Fibroblast of skin of left quadriceps (primary cell): Measurements from ENCODE around the gene PIK3C2B.
"Not testable (repeated sequence)": the region's sequence is repeated elsewhere in the genome, so short reads cannot be mapped to it uniquely, and the experiment has no call there.

ENCODE experiments used
- DNase-seq, 2 experiments: peaks; one replicate each; pipeline ENCODE4 v3.0.0-alpha.2; 2013; ENCODE audit warnings: low read depth in 2 of 2

PIK3C2B gene

DNA sequence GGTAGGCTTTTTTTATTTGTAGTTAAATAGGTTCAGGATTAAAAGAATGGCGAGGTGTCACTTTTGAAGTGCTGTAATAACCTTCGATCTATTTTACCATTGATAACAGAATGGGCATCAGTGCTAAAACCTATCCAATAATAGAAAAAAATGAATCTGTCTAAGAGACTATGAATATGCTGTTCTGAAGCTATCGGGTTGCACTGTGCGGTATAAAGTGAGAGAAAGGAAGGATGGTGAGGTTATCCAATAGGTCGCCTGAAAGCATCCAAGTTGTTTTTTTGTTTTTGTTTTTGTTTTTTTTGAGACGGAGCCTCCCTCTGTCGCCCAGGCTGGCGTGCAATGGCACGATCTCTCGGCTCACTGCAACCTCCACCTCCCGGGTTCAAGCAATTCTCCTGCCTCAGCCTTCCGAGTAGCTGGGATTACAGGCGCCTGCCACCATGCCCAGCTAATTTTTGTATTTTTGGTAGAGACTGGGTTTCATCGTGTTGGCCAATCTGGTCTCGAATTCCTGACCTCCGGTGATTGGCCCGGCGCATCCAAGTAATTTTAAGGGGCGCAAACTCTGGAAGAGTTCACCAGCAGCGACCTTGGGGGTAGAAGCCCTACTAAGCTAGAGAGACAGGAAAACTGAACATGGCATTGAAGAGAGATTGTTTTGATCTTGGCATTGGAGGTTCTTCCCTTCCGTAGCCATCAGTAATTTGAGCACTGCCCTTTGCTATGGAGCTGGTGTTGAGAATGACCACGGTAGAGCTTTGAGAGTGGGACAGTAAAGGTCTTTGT is 12.9 kb upstream of the PIK3C2B start:
- DNase-seq = peak in 1 of 2 experiments; percentile 42

DNA sequence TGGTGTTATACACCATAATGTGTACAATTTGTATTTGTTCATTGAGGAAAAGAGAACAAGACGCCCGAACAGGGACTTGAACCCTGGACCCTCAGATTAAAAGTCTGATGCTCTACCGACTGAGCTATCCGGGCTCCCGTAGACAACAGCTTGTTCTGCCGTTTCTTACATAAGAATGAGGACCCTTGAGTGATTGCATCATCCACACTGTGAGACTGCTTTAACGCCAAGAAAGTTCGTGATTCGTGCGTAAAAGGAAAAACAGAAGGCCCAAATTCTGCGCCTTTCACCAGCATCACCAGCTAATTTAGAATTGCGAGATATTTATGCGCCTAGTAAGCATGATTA is 12.3 kb upstream of the PIK3C2B start:
- DNase-seq = peak; percentile 89 to 93

DNA sequence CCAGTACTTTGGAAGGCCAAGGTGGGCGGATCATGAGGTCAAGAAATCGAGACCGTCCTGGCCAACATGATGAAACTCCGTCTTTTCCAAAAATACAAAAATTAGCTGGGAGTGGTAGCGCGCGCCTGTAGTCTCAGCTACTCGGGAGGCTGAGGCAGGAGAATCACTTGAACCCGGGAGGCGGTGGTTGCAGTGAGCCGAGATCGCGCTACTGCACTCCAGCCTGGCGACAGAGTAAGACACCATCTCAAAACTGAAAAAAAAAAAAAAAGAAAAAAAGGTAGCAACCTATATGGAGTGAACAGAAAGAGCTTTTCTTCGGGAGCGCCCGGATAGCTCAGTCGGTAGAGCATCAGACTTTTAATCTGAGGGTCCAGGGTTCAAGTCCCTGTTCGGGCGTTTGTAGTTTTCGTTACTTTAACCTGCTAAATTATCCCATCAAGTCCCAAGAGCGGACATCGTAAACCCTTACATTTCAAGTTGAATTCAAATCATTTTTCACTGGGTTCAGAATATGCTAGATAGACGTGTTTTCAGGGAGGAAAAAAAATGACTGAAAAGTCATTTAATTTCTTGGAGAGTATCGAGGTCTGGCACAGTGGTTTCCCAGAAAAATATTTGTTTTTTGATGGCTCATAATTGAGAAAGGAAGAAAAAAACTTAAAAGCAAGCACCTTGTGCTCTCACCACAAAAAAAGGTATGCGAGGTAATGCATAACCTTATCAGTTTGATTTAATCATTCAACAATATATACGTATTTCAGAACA is 11.8 kb upstream of the PIK3C2B start:
- DNase-seq = peak; percentile 88 to 89

DNA sequence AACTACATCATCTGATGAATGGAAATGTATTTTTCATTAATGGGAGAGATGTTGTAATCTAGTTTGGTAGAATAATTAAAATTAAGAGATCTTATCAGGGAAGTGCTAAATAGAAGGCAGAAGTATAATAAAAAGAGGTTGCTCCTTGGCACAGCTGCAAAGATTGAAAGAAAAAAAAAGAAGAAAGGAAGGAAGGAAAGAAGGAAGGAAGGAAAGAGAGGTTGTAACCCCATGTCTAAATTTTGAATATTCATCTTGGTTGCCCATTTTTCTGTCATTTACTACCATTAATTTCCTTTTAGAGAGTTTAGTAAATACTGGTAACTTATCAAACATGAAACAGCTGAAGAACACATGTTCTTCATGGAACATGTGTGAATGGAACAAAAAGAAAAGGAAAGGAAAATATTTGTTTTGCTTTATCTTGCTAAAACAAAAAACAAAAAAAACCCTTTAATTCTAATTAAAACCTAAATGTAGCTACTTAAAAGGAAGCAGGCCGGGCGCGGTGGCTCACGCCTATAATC is 11.1 kb upstream of the PIK3C2B start:
- no peak for DNase-seq

DNA sequence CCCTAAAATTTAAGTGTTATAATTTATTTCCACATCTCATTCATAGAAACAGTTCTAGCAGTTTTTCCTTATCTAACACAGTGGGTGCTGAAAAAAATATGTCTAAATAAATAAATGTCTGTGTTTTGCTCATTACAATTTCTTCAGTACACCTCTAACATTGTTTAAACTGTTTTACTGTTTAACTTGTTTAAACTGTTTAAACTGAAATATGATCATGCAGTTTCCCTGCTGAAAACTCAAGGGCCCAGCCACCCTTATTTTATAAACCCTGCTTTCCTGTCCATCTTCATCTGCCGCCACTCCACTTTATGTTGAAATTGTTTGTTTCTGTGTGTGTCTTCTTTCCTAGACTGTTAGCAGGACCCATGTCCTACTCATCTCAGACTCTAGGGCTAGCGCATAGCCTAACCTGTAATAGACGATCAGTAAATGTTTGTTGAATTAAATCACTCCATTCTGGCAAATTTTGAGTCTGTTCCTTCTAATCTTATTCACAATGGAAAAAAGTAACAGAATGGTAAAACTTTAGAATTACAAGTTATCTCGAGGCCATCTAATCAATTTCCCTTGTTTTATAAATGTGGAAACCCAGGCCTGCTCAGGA is 9.4 kb upstream of the PIK3C2B start:
- no peak for DNase-seq

DNA sequence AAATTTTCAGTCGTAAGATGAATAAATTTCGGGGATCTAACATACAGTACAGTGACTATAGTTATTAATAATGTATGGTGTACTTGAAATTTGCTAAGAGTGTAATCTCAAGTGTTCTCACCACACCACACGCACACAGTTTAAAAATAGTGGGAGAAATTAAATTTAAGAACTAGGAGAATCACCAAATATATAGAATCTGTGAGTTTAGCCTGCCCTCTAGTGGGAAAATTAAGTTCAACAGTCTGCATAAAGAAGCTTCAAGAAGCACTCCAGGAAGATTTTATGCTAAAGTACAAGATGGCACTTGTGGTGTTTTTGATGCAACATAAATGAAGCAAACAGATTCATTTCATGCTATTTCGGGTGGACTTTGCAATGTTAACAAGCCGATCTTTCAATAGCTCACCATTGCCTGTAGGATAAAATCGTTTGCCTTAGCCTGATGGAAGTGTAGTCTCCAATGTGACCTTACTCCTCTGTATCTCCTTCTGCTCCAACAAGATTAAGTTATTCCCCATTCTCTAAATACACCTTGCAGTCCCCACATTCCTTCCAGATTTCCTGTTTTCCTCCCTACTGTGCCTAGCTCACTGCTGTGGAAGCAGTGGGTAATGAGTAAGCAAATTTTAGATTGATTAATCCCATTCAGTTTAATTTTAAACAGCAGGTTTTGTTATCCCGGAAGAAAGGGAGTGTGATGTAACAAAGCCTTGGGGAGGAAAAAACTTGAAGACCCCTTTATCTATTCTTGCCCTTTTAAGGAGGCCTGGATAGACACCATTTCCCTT is 8.7 kb upstream of the PIK3C2B start:
- peak; percentile 58 to 62 for DNase-seq

DNA sequence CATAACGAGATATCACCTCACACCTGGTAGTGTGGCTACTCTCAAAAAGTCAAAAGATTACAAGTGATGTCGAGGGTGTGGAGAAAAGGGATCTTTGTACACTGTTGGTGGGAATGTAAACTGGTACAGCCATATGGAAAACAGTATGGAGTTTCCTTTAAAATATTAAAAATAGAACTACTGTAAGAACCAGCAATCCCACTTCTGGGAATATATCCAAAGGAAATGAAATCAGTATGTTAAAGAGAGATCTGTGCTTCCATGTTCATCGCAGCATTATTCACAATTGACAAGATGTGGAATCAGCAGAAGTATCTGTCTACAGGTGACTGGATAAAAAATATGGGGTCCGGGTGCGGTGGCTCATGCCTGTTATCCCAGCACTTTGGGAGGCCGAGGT is 7.6 kb upstream of the PIK3C2B start:
- peak in 1 of 2 experiments; percentile 27 for DNase-seq

DNA sequence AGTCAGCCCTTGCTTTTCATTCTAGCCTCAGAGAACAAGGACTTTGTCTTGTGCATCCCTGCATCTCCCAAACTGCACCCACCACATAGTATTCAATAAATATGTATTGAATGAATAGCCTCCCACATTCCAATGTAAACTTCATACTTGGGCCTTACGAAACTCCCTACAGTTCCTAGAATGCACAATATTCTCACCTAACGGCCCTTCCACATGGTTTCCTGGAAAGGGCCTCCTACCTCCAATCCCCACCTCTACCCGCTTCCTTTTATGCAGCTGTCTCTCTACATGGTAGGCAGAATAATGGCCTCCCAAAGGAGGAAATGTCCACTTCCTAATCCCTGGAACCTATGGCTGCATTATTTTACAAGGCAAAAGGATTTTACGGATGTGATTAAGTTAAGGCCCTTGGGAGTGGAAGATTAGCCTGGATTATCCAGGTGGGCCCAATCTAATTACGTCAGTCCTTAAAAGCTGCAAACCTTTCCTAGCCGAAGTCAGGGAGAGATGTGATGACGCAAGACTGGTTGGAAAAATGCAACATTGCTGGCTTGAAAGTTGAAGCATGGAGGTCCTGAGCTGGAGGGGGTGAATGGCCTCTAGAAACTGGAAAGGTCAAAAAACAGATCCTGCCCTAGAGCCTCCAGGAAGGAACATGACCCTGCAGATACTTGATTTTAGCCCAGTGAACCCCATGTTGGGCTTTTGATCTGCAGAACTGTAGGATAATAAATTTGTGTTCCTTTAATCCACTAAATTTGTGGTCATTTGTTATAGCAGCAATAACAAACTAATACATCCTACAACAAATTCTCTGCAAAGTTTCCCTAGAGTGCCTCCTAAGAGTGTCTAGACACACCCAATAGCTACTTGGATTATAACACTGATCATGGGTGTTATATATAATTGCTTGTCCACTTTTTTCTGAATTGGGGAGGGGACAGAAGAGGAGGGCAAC is 5.2 kb upstream of the PIK3C2B start:
- no peak for DNase-seq

DNA sequence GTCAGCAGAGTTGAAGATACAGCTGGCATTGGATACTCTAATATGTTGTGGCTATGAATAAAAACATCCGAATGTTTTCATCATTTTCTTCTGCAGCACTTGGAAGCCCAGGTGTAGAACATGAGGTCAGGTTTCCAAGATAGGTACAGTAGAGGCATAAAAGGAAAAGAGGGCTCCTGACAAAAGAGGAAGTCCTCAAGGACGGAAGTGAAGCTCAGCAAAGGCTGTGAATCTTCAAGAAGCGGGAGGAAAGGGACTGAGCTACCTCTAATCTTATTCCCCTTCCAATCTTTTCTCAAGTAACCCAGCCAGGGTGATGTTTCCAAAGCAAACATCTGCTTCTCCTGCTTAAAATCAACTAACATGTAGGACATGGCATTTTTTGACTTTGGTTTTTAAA is 4.4 kb upstream of the PIK3C2B start:
- DNase-seq = no peak

DNA sequence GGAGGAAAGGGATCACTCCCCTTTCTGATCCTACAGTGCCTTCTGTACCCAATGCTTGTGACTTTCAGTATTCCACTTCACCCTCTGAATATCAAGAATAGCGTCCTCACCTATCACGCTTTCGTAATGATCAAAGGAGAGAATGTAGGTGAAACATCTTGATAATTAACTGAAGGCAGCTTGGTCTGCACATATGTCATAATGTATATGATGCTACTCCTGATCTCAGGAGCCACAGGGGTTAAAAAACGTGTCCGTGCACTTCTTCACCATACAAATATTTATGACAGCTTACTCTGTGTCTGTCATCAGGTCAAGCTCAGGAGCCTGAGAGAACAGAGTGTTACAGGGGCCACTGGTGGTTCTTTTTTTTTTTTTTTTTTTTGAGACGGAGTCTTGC is 1.2 kb upstream of the PIK3C2B start:
- no peak for DNase-seq

DNA sequence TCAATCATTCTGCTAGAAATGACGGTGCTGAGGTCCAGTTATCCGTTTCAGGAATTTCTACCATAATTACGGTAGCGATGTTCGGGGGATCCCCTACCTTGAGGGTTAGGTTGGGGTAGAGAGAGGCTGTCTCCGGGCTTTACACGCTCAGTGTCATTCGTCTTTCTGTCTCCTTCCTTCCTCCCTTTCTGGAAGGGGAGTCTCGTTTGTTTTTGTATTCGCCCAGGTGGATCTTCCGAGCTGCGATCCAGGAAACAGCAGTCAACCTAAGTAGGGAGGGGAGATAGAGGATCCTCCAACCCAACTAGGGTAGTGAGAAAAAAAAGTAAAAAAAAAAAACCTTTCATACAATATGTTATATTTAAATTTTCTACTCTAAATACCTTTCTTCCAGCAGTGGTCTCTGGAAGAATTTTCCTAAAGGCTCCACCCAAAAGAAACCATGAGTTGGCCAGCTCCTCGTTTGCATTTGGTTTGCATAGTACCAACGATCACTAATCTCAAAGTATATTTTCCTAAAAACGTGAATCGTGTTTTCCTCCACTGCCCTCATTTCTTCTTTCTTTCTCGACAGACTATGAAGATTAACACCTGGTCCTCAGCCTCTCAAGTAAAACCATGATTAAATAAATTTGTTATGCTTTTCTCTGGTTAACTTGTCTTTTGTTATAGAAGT is 611 bp upstream of the PIK3C2B start:
- DNase-seq = no peak

DNA sequence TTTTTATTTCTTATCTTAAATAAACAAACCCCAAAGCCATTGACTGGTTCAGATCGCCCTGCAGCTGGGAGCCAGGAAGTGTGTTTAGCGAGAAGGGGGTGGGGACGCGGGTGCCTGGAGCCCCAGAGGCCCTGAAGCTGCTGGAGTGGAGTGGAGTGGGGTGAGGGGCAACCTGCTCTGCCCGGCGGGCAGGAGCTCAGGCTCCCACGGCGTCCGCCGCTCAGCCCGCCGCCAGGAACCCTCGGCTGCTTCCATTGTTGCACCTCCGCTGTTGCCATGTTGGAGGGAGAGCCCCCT is 673 bp downstream of the PIK3C2B start:
- DNase-seq = no peak

DNA sequence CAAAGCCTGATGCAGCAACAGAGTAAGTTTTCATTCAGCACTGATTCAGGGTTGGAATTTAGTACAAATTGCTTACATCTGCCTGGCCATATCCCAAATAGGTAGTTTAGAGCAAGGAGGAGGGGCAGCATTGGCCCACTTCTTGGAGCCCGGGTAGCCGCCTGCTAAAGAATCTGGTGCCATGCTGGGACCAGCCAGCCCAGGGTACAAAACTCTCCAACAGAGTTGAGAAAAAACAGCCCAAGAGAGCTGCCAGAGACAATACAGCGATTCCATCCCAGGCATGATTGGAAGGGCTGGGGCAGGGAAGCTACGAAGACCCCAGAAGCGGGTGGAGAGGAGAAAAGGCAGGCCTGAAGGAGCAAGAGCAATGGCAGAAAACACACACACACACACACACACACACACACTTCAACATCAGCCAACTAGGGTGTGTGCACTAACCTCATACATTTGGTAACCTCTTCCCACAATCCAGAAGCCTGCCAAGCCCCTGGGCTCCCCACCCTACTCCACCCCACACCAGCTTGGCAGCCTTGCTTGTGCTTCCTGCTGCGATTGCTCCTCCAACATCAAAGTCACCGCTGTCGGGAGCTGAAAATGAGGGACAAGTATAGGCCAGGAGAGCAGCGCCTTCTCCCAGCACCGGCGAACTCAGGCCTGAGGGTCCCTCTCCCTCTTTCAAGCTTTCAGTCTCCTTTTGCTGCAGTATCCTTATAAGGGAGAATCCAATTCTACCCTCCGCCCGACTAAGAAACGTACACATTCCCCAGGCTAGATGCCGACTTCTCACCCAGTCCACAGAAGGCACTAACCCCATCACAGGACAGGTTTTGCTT is 1.2 kb downstream of the PIK3C2B start:
- DNase-seq = peak in 1 of 2 experiments; percentile 20

DNA sequence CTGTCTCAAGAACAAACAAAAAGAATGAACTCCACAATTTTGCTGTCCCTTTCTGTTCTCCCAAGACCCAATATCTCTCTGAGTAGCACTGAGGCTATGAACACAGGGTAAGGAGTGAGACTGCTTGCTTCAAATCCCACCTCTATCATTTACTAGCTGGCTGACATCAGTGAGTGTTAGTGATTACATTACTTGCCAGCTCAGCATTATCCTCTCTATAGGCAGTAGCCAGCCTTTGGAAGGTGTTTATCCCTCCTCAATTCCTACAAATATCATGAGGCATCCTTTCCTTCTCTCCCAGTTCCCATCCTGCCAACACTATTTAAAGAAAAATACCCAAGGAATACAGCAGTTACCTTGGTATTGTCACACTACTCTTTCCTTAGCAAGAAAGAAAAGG is 3.0 kb downstream of the PIK3C2B start:
- DNase-seq = no peak

DNA sequence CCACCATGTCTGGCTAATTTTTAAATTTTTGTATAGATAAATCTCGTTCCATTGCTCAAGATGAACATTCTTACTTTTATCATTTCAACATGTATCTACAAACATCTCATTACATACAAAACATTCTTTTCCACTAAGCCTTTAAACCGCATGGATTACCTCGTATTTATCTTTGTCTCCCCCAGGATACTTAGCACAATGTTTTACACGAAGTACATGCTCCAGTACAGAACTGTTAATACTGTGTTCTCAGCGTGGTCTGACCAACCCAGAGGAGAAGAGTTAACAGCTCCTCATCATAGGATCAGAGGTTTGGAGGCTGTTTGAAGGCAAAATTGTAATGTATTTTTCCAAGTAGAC is 7.4 kb downstream of the PIK3C2B start:
- peak in 1 of 2 experiments; percentile 23 for DNase-seq

DNA sequence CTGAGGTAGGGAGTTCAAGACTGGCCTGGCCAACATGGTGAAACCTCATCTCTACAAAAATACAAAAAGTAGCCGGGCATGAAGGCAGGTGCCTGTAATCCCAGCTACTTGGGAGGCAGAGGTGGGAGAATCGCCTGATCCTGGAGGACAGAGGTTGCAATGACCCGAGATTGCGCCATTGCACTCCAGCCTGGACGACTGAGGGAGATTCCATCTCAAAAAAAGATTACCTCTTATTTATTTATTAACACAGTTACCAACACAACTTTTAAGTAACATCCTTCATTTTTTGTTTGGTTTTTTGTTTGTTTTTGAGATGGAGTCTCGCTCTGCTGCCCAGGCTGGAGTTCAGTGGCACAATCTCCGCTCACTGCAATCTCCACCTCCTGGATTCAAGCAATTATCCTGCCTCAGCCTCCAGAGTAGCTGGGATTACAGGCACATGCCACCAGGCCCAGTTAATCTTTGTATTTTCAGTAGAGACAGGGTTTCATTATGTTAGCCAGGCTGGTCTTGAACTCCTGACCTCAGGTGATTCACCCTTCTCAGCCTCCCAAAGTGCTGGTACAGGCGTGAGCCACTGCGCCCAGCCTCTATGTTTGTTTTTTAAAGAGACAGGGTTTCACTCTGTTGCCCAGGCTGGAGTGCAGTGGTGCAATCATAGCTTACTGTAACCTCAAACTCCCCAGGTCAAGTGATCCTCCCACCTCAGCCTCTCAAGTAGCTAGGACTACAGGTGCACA is 7.9 kb downstream of the PIK3C2B start:
- not testable (repeated sequence) for DNase-seq

DNA sequence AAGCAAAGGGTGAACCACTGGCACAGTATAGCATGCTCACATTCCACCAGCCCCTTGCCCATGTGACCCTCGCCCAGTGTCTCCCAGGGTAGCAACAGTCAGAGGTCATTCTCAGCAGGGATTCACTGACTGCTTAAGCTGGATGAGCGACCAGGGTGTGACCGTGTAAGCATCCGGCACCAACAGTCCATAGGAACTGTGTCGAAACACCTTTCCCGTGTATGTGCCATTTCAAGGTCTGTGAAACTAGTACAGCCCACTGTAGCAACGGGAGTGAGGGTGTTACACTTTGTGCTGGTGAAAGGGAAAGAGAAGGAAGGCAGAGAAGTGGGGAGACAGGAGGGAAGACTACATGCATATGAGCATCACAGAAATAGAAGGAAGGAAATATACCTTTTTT is 10.8 kb downstream of the PIK3C2B start:
- DNase-seq = no peak

DNA sequence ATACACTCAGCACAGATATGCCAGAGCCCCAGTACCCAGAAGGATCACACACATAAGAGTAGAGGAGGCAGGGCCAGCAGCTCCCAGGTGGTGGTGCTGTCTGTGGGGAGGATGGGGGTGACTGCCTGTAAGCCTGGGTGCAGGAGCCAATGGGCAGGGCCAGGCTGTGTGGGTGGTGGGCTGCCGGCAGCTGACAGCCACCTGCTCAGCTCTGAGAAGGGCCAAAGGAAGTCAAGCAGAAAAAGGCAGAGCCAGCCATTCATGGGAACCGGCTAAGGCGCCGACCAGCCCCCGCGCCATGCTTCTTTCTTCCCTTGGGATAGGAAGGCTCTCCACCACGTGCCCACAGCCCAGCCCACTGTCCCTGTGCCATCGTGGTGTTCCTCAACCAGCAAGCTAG is 14.1 kb downstream of the PIK3C2B start:
- no peak for DNase-seq
